ENCODE results near the gene RCAN1.

RCAN1 gene

GRCh38 chr21:34530261-34530660, 84.7 kb downstream of the RCAN1 start:
- Histone ChIP-seq H3K27ac (ENCODE audit: low read length) (no peak overlapping the region), H3K4me1 (ENCODE audit: control insufficient read depth, low read depth, low read length) (peaks cover 19% of the 10 kb centered on the region), H3K36me3 (ENCODE audit: control insufficient read depth, low read depth, low read length) (no peaks in the 10 kb centered on the region)

GRCh38 chr21:34528131-34528561, 86.8 kb downstream of the RCAN1 start:
- no peaks in the 10 kb centered on the region for H3K9me3 ChIP-seq (ENCODE audit: control insufficient read depth, low read depth, low read length)
- no peak overlapping the region for H3K27ac ChIP-seq (ENCODE audit: low read length)
- H3K27me3 ChIP-seq (ENCODE audit: control insufficient read depth, insufficient read depth, low read length), result peaks cover 23% of the 10 kb centered on the region
- peaks cover 37% of the 10 kb centered on the region for H3K4me1 ChIP-seq (ENCODE audit: control insufficient read depth, low read depth, low read length)
- no peak overlapping the region for H3K9ac ChIP-seq (ENCODE audit: low read length)
- H3K36me3 ChIP-seq (ENCODE audit: control insufficient read depth, low read depth, low read length), result no peaks in the 10 kb centered on the region
- H3K4me3 ChIP-seq (ENCODE audit: low read length), result no peak overlapping the region

More at GRCh38 chr21:34530261-34530660, 84.7 kb downstream of the RCAN1 start:
- no peaks in the 10 kb centered on the region for H3K9me3 ChIP-seq (ENCODE audit: control insufficient read depth, low read depth, low read length)
- no peak overlapping the region for H3K9ac ChIP-seq (ENCODE audit: low read length)
- no peak overlapping the region for H3K4me3 ChIP-seq (ENCODE audit: low read length)
- H3K27me3 ChIP-seq (ENCODE audit: control insufficient read depth, insufficient read depth, low read length), result peaks cover 10% of the 10 kb centered on the region

GRCh38 chr21:34526618-34527290, 88.2 kb downstream of the RCAN1 start:
- no peaks in the 10 kb centered on the region for H3K36me3 ChIP-seq (ENCODE audit: control insufficient read depth, low read depth, low read length)
- no peaks in the 10 kb centered on the region for H3K9me3 ChIP-seq (ENCODE audit: control insufficient read depth, low read depth, low read length)
- peak overlapping the region; percentile 27 for H3K27ac ChIP-seq (ENCODE audit: low read length)
- H3K4me3 ChIP-seq (ENCODE audit: low read length), result peak overlapping the region; percentile 8
- peaks cover 41% of the 10 kb centered on the region for H3K4me1 ChIP-seq (ENCODE audit: control insufficient read depth, low read depth, low read length)
- peaks cover 23% of the 10 kb centered on the region for H3K27me3 ChIP-seq (ENCODE audit: control insufficient read depth, insufficient read depth, low read length)
- peak overlapping the region; percentile 48 for H3K9ac ChIP-seq (ENCODE audit: low read length)

- peaks cover 41% of the 10 kb centered on the region for H3K4me1 ChIP-seq (ENCODE audit: control insufficient read depth, low read depth, low read length)
- H3K9ac ChIP-seq (ENCODE audit: low read length), result peak overlapping the region; percentile 48
- H3K4me3 ChIP-seq (ENCODE audit: low read length), result peak overlapping the region; percentile 8
- H3K36me3 ChIP-seq (ENCODE audit: control insufficient read depth, low read depth, low read length), result no peaks in the 10 kb centered on the region
- no peaks in the 10 kb centered on the region for H3K9me3 ChIP-seq (ENCODE audit: control insufficient read depth, low read depth, low read length)
- H3K27me3 ChIP-seq (ENCODE audit: control insufficient read depth, insufficient read depth, low read length), result peaks cover 23% of the 10 kb centered on the region
- peak overlapping the region; percentile 27 for H3K27ac ChIP-seq (ENCODE audit: low read length)
Measured at GRCh38 chr21:34526241-34526617, 88.7 kb downstream of the RCAN1 start.

- H3K36me3 ChIP-seq (ENCODE audit: control insufficient read depth, low read depth, low read length), result no peaks in the 10 kb centered on the region
- H3K4me1 ChIP-seq (ENCODE audit: control insufficient read depth, low read depth, low read length), result peaks cover 41% of the 10 kb centered on the region
- H3K27ac ChIP-seq (ENCODE audit: low read length), result no peak overlapping the region
- peak overlapping the region; percentile 13 for H3K4me3 ChIP-seq (ENCODE audit: low read length)
- H3K9ac ChIP-seq (ENCODE audit: low read length), result no peak overlapping the region
- H3K9me3 ChIP-seq (ENCODE audit: control insufficient read depth, low read depth, low read length), result no peaks in the 10 kb centered on the region
- H3K27me3 ChIP-seq (ENCODE audit: control insufficient read depth, insufficient read depth, low read length), result peaks cover 23% of the 10 kb centered on the region
Measured at GRCh38 chr21:34524646-34525601, 90.0 kb downstream of the RCAN1 start.

GRCh38 chr21:34523019-34523555, 91.8 kb downstream of the RCAN1 start:
- Histone ChIP-seq H3K27ac (ENCODE audit: low read length) (no peak overlapping the region), H3K4me1 (ENCODE audit: control insufficient read depth, low read depth, low read length) (peaks cover 41% of the 10 kb centered on the region), H3K4me3 (ENCODE audit: low read length) (no peak overlapping the region), H3K36me3 (ENCODE audit: control insufficient read depth, low read depth, low read length) (no peaks in the 10 kb centered on the region), H3K27me3 (ENCODE audit: control insufficient read depth, insufficient read depth, low read length) (peaks cover 23% of the 10 kb centered on the region), H3K9ac (ENCODE audit: low read length) (no peak overlapping the region), H3K9me3 (ENCODE audit: control insufficient read depth, low read depth, low read length) (no peaks in the 10 kb centered on the region)

- no peak overlapping the region for H3K4me3 ChIP-seq (ENCODE audit: low read length)
Measured at GRCh38 chr21:34522284-34522683, 92.6 kb downstream of the RCAN1 start.

GRCh38 chr21:34521561-34521960, 93.4 kb downstream of the RCAN1 start:
- peaks cover 39% of the 10 kb centered on the region for H3K4me1 ChIP-seq (ENCODE audit: control insufficient read depth, low read depth, low read length)
- H3K9me3 ChIP-seq (ENCODE audit: control insufficient read depth, low read depth, low read length), result no peaks in the 10 kb centered on the region
- no peak overlapping the region for H3K9ac ChIP-seq (ENCODE audit: low read length)
- H3K4me3 ChIP-seq (ENCODE audit: low read length), result no peak overlapping the region
- no peak overlapping the region for H3K27ac ChIP-seq (ENCODE audit: low read length)
- peaks cover 23% of the 10 kb centered on the region for H3K27me3 ChIP-seq (ENCODE audit: control insufficient read depth, insufficient read depth, low read length)
- no peaks in the 10 kb centered on the region for H3K36me3 ChIP-seq (ENCODE audit: control insufficient read depth, low read depth, low read length)

More at GRCh38 chr21:34522284-34522683, 92.6 kb downstream of the RCAN1 start:
- H3K9me3 ChIP-seq (ENCODE audit: control insufficient read depth, low read depth, low read length), result no peaks in the 10 kb centered on the region
- no peak overlapping the region for H3K9ac ChIP-seq (ENCODE audit: low read length)
- H3K4me1 ChIP-seq (ENCODE audit: control insufficient read depth, low read depth, low read length), result peaks cover 43% of the 10 kb centered on the region
- no peak overlapping the region for H3K27ac ChIP-seq (ENCODE audit: low read length)
- peaks cover 23% of the 10 kb centered on the region for H3K27me3 ChIP-seq (ENCODE audit: control insufficient read depth, insufficient read depth, low read length)
- no peaks in the 10 kb centered on the region for H3K36me3 ChIP-seq (ENCODE audit: control insufficient read depth, low read depth, low read length)

- H3K27me3 ChIP-seq (ENCODE audit: control insufficient read depth, insufficient read depth, low read length), result peaks cover 20% of the 10 kb centered on the region
- no peak overlapping the region for H3K27ac ChIP-seq (ENCODE audit: low read length)
- no peaks in the 10 kb centered on the region for H3K36me3 ChIP-seq (ENCODE audit: control insufficient read depth, low read depth, low read length)
- no peaks in the 10 kb centered on the region for H3K9me3 ChIP-seq (ENCODE audit: control insufficient read depth, low read depth, low read length)
- no peak overlapping the region for H3K9ac ChIP-seq (ENCODE audit: low read length)
- H3K4me1 ChIP-seq (ENCODE audit: control insufficient read depth, low read depth, low read length), result peaks cover 33% of the 10 kb centered on the region
- H3K4me3 ChIP-seq (ENCODE audit: low read length), result no peak overlapping the region
Measured at GRCh38 chr21:34520764-34521508, 94.0 kb downstream of the RCAN1 start.

- Histone ChIP-seq H3K9me3 (ENCODE audit: control insufficient read depth, low read depth, low read length) (no peaks in the 10 kb centered on the region), H3K4me1 (ENCODE audit: control insufficient read depth, low read depth, low read length) (peaks cover 26% of the 10 kb centered on the region), H3K27ac (ENCODE audit: low read length) (no peak overlapping the region), H3K9ac (ENCODE audit: low read length) (no peak overlapping the region), H3K36me3 (ENCODE audit: control insufficient read depth, low read depth, low read length) (no peaks in the 10 kb centered on the region), H3K4me3 (ENCODE audit: low read length) (no peak overlapping the region), H3K27me3 (ENCODE audit: control insufficient read depth, insufficient read depth, low read length) (peaks cover 13% of the 10 kb centered on the region)
Measured at GRCh38 chr21:34520281-34520680, 94.6 kb downstream of the RCAN1 start.

GRCh38 chr21:34519694-34520093, 95.2 kb downstream of the RCAN1 start:
- no peak overlapping the region for H3K9ac ChIP-seq (ENCODE audit: low read length)
- no peaks in the 10 kb centered on the region for H3K9me3 ChIP-seq (ENCODE audit: control insufficient read depth, low read depth, low read length)
- H3K4me3 ChIP-seq (ENCODE audit: low read length), result no peak overlapping the region
- H3K27ac ChIP-seq (ENCODE audit: low read length), result no peak overlapping the region
- H3K4me1 ChIP-seq (ENCODE audit: control insufficient read depth, low read depth, low read length), result peaks cover 21% of the 10 kb centered on the region
- H3K36me3 ChIP-seq (ENCODE audit: control insufficient read depth, low read depth, low read length), result no peaks in the 10 kb centered on the region
- H3K27me3 ChIP-seq (ENCODE audit: control insufficient read depth, insufficient read depth, low read length), result peaks cover 7% of the 10 kb centered on the region
